SK-N-SH (cell line): ENCODE results near the gene AGBL4.

Experiments used
- EP300 ChIP-seq, 2 experiments: IDR thresholded peaks; 2 replicates each; pipeline versions ENCODE4 v1.4.0 to v1.6.1; 2012; ENCODE audit warnings: borderline replicate concordance in 1 of 2, low read depth in 1 of 2, low read length in 1 of 2
- EZH2phosphoT487 ChIP-seq: fragments of 200-600 bp; sonication (generic); IDR thresholded peaks from 2 replicates; pipeline ENCODE4 v1.6.1; 2017; ENCODE audit warnings: low read depth, mixed run types, mild to moderate bottlenecking, antibody characterized with exemption, moderate library complexity, borderline replicate concordance
- JUND ChIP-seq: IDR thresholded peaks from 2 replicates; pipeline ENCODE4 v1.4.0; 2012
- NRF1 ChIP-seq: IDR thresholded peaks from 2 replicates; pipeline ENCODE4 v1.6.1; 2012; ENCODE audit warnings: low read depth, mild to moderate bottlenecking, low read length
- POLR2AphosphoS5 ChIP-seq: IDR thresholded peaks from 2 replicates; pipeline ENCODE4 v1.6.1; 2012; ENCODE audit warnings: low read depth, low read length
- RAD21 ChIP-seq: IDR thresholded peaks from 2 replicates; pipeline ENCODE4 v1.6.1; 2012; ENCODE audit warnings: mild to moderate bottlenecking, low read length
- SMC3 ChIP-seq: IDR thresholded peaks from 2 replicates; pipeline ENCODE4 v1.6.1; 2012; ENCODE audit warnings: low read depth, low read length, improper control_type of control experiment
- YY1 ChIP-seq: IDR thresholded peaks from 2 replicates; pipeline ENCODE4 v1.4.0; 2012; ENCODE audit warnings: low read depth, mild to moderate bottlenecking
- TF ChIP-seq, protein P1 (sequence below): IDR thresholded peaks from 2 replicates; pipeline ENCODE4 v1.6.1; 2012; ENCODE audit warnings: mild to moderate bottlenecking, low read depth, low read length, moderate library complexity
- TF ChIP-seq, protein P2 (sequence below): IDR thresholded peaks from 2 replicates; pipeline ENCODE4 v1.4.0; 2012; ENCODE audit warnings: low read depth
- TF ChIP-seq, protein P3 (sequence below): IDR thresholded peaks from 2 replicates; pipeline ENCODE4 v1.4.0; 2012; ENCODE audit warnings: low read depth, borderline replicate concordance
- TF ChIP-seq, protein P4 (sequence below): fragments of 200-600 bp; sonication (generic); IDR thresholded peaks from 2 replicates; pipeline ENCODE4 v1.6.1; 2017; ENCODE audit warnings: antibody characterized with exemption, mild to moderate bottlenecking, moderate library complexity
- TF ChIP-seq, protein P5 (sequence below): IDR thresholded peaks from 2 replicates; pipeline ENCODE4; 2012

DNA sequence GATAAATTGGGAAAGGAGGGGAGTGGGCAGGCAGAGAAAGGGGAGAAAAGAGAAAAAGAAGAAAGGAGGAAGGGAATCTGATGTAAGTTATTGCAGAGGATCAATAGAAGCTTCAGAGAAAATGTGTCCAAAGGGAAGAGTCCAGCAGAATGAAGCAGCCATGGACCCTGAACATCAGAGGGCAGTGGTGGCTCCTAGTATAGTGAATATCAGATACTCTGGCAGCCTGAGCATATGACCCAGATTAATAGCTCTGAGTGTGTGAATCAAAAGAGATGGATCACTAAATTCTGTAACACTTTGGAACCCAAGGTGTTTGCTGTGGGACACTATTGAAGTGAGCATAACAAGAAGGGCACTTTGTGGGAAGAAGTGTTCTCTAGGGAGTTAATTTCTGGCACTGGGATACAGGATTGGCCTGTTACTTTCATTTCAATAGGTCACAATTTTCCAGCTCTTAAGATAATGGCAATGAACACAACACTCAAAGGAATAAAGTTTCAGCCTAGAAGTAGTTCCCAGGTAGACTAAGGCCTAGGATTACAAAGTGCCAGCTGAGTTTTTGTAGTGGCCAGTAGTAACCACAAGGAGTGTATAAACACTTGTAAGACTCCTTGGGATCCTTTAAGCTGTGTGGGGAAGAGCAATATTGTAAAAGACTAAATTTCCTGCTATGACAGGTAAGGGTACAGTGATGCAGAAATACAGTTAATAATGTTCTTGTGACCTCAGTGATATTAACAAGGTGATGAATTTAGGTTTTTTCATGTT, 1082.6 kb downstream of the AGBL4 start:
- no peak for TF ChIP-seq EZH2phosphoT487
- TF ChIP-seq YY1 = no peak
- TF ChIP-seq, protein P1, sequence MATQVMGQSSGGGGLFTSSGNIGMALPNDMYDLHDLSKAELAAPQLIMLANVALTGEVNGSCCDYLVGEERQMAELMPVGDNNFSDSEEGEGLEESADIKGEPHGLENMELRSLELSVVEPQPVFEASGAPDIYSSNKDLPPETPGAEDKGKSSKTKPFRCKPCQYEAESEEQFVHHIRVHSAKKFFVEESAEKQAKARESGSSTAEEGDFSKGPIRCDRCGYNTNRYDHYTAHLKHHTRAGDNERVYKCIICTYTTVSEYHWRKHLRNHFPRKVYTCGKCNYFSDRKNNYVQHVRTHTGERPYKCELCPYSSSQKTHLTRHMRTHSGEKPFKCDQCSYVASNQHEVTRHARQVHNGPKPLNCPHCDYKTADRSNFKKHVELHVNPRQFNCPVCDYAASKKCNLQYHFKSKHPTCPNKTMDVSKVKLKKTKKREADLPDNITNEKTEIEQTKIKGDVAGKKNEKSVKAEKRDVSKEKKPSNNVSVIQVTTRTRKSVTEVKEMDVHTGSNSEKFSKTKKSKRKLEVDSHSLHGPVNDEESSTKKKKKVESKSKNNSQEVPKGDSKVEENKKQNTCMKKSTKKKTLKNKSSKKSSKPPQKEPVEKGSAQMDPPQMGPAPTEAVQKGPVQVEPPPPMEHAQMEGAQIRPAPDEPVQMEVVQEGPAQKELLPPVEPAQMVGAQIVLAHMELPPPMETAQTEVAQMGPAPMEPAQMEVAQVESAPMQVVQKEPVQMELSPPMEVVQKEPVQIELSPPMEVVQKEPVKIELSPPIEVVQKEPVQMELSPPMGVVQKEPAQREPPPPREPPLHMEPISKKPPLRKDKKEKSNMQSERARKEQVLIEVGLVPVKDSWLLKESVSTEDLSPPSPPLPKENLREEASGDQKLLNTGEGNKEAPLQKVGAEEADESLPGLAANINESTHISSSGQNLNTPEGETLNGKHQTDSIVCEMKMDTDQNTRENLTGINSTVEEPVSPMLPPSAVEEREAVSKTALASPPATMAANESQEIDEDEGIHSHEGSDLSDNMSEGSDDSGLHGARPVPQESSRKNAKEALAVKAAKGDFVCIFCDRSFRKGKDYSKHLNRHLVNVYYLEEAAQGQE = no peak
- TF ChIP-seq POLR2AphosphoS5 = no peak
- no peak for TF ChIP-seq NRF1
- TF ChIP-seq, protein P2, sequence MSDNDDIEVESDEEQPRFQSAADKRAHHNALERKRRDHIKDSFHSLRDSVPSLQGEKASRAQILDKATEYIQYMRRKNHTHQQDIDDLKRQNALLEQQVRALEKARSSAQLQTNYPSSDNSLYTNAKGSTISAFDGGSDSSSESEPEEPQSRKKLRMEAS = no peak
- no peak for TF ChIP-seq EP300 (IDR thresholded peaks at IDR 0.05; ENCODE audit: borderline replicate concordance in 1 of 2, low read depth in 1 of 2, low read length in 1 of 2)
- TF ChIP-seq, protein P3, sequence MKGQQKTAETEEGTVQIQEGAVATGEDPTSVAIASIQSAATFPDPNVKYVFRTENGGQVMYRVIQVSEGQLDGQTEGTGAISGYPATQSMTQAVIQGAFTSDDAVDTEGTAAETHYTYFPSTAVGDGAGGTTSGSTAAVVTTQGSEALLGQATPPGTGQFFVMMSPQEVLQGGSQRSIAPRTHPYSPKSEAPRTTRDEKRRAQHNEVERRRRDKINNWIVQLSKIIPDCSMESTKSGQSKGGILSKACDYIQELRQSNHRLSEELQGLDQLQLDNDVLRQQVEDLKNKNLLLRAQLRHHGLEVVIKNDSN = no peak
- no peak for TF ChIP-seq JUND
- TF ChIP-seq, protein P4, sequence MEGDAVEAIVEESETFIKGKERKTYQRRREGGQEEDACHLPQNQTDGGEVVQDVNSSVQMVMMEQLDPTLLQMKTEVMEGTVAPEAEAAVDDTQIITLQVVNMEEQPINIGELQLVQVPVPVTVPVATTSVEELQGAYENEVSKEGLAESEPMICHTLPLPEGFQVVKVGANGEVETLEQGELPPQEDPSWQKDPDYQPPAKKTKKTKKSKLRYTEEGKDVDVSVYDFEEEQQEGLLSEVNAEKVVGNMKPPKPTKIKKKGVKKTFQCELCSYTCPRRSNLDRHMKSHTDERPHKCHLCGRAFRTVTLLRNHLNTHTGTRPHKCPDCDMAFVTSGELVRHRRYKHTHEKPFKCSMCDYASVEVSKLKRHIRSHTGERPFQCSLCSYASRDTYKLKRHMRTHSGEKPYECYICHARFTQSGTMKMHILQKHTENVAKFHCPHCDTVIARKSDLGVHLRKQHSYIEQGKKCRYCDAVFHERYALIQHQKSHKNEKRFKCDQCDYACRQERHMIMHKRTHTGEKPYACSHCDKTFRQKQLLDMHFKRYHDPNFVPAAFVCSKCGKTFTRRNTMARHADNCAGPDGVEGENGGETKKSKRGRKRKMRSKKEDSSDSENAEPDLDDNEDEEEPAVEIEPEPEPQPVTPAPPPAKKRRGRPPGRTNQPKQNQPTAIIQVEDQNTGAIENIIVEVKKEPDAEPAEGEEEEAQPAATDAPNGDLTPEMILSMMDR = peak; percentile 36
- TF ChIP-seq RAD21 = peak; percentile 65
- TF ChIP-seq, protein P5, sequence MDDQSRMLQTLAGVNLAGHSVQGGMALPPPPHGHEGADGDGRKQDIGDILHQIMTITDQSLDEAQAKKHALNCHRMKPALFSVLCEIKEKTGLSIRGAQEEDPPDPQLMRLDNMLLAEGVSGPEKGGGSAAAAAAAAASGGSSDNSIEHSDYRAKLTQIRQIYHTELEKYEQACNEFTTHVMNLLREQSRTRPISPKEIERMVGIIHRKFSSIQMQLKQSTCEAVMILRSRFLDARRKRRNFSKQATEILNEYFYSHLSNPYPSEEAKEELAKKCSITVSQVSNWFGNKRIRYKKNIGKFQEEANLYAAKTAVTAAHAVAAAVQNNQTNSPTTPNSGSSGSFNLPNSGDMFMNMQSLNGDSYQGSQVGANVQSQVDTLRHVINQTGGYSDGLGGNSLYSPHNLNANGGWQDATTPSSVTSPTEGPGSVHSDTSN = no peak
- TF ChIP-seq SMC3 = no peak; the same call in 1 of the 2 replicates
